Gastrocnemius medialis (tissue), 4 donors: Measurements from ENCODE around the gene OSGIN1. TPM values are rescaled to one million over a fixed set of nuclear protein-coding genes. Genes with fewer than 3 reads are reported as not detected.

Source experiments
- ATAC-seq, 2 donors: fragments of 150-250 bp; one replicate each; pipeline ENCODE4 v1.9.1; 2016
- DNase-seq, 2 donors: peaks; one replicate each; pipeline ENCODE4 v3.0.0-alpha.2; 2019
- H3K27ac ChIP-seq, 4 donors: fragments of 200-600 bp; sonication (generic); 1 replicate in 1 of 4; 2 replicates in 3 of 4; pipeline ENCODE4 v1.5.1; 2016 to 2018; ENCODE audit warnings: mild to moderate bottlenecking in 2 of 4, moderate library complexity in 1 of 4
- H3K27me3 ChIP-seq, 3 donors: fragments of 200-600 bp; sonication (generic) in 2 of 3; 1 replicate in 1 of 3; 2 replicates in 2 of 3; pipeline versions ENCODE4 v1.5.1 to v1.6.0; 2016 to 2019; ENCODE audit warnings: mild to moderate bottlenecking in 1 of 3, moderate library complexity in 1 of 3
- H3K36me3 ChIP-seq, 2 donors: fragments of 200-600 bp; sonication (generic) in 1 of 2; one replicate each; pipeline ENCODE4 v1.5.1; 2017 to 2018
- H3K4me1 ChIP-seq, 2 donors: fragments of 200-600 bp; sonication (generic) in 1 of 2; one replicate each; pipeline ENCODE4 v1.5.1; 2016 to 2017; ENCODE audit warnings: mild to moderate bottlenecking in 2 of 2
- H3K4me3 ChIP-seq, 4 donors: fragments of 200-600 bp; sonication (generic) in 3 of 4; 1 replicate in 1 of 4; 2 replicates in 3 of 4; pipeline ENCODE4 v1.5.1; 2016 to 2019; ENCODE audit warnings: mild to moderate bottlenecking in 2 of 4
- H3K9me3 ChIP-seq, 3 donors: fragments of 200-600 bp; sonication (generic) in 2 of 3; 1 replicate in 1 of 3; 2 replicates in 2 of 3; pipeline ENCODE4 v1.5.1; 2016 to 2019
- CTCF ChIP-seq, 5 experiments: fragments of 450-650 bp in 3 of 5; fragments of 200-600 bp in 2 of 5; sonication (generic) in 2 of 5; IDR thresholded peaks in 4 of 5; conservative IDR thresholded peaks in 1 of 5; 1 replicate in 4 of 5; 2 replicates in 1 of 5; pipeline ENCODE4 v1.5.1; 2016 to 2019; ENCODE audit warnings: antibody characterized with exemption in 5 of 5, mild to moderate bottlenecking in 3 of 5, moderate library complexity in 3 of 5
- POLR2A ChIP-seq, 2 donors: fragments of 450-650 bp; IDR thresholded peaks; one replicate each; pipeline ENCODE4 v1.6.1; 2017; ENCODE audit warnings: antibody characterized with exemption in 2 of 2, mild to moderate bottlenecking in 2 of 2, moderate library complexity in 2 of 2
- in situ Hi-C, 4 donors: fragments of 200-750 bp; cut with MboI; loops; one replicate each; pipeline versions ENCODE4 v1.15.0 to v1.8.0; 2017; ENCODE audit warnings: low sequenced_read_pairs in 4 of 4
- intact Hi-C: fragments of 100-400 bp; cut with DNase I; formaldehyde crosslinking; loops from one replicate; pipeline ENCODE4 v1.15.1; 2023; ENCODE audit warnings: low total_unique reads
- total RNA-seq, 4 donors: library from RNA; depleted of rRNA; stranded (reverse); fragments of >200 nt; gene quantifications; one replicate each; pipeline versions ENCODE4 v1.1.0 to v1.2.3, GENCODE V29; 2016

OSGIN1 gene
- total RNA-seq, 4 donors from 2014 or later, result 9.6 to 24.9 (median 13.2) TPM

- no peak overlapping the region for H3K4me3 ChIP-seq
- no peak overlapping the region for H3K27ac ChIP-seq
- no peaks in the 10 kb centered on the region for H3K9me3 ChIP-seq
- H3K27me3 ChIP-seq, result peaks cover 0 to 3% (median 0%) of the 10 kb centered on the region in 3 donors
- no peaks in the 10 kb centered on the region for H3K36me3 ChIP-seq
- intact Hi-C loops, result no loop called here
- no peak for DNase-seq
- ATAC-seq, result no peak
- H3K4me1 ChIP-seq, result peaks cover 4 to 11% of the 10 kb centered on the region in 2 donors
- in situ Hi-C loops, result no loop called here
- TF ChIP-seq POLR2A (IDR thresholded peaks at IDR 0.05) (no peak), CTCF (IDR thresholded peaks at IDR 0.05 in 4 of 5, conservative IDR thresholded peaks at IDR 0.05 in 1 of 5) (no peak)
Measured at GRCh38 chr16:83996481-83997252, 43.6 kb downstream of the OSGIN1 start.

- H3K27me3 ChIP-seq, result peaks cover 0 to 3% (median 0%) of the 10 kb centered on the region in 3 donors
- no peaks in the 10 kb centered on the region for H3K36me3 ChIP-seq
- no peak overlapping the region for H3K27ac ChIP-seq
- ATAC-seq (no peak), DNase-seq (no peak)
- TF ChIP-seq CTCF (IDR thresholded peaks at IDR 0.05 in 4 of 5, conservative IDR thresholded peaks at IDR 0.05 in 1 of 5) (no peak), POLR2A (IDR thresholded peaks at IDR 0.05) (no peak)
- peaks cover 0 to 2% of the 10 kb centered on the region in 2 donors for H3K4me1 ChIP-seq
- intact Hi-C loops (no loop called here), in situ Hi-C loops (no loop called here)
- H3K9me3 ChIP-seq, result no peaks in the 10 kb centered on the region
- H3K4me3 ChIP-seq, result no peak overlapping the region
Measured at GRCh38 chr16:83998091-83998490, 45.1 kb downstream of the OSGIN1 start.

GRCh38 chr16:84000989-84001642 is 48.1 kb downstream of the OSGIN1 start:
- H3K4me3 ChIP-seq, result no peak overlapping the region
- in situ Hi-C loops, result no loop called here
- ATAC-seq (no peak), DNase-seq (no peak)
- no peaks in the 10 kb centered on the region for H3K9me3 ChIP-seq
- H3K27ac ChIP-seq, result no peak overlapping the region
- no peaks in the 10 kb centered on the region for H3K36me3 ChIP-seq
- H3K27me3 ChIP-seq, result peaks cover 0 to under 1% (median 0%) of the 10 kb centered on the region in 3 donors
- no peak for TF ChIP-seq POLR2A (IDR thresholded peaks at IDR 0.05)
- TF ChIP-seq CTCF (IDR thresholded peaks at IDR 0.05 in 4 of 5, conservative IDR thresholded peaks at IDR 0.05 in 1 of 5), result no peak
- intact Hi-C loops, result no loop called here
- no peaks in the 10 kb centered on the region for H3K4me1 ChIP-seq

- Histone ChIP-seq H3K4me3 (no peak overlapping the region), H3K9me3 (no peaks in the 10 kb centered on the region), H3K27me3 (no peaks in the 10 kb centered on the region), H3K27ac (no peak overlapping the region), H3K4me1 (no peaks in the 10 kb centered on the region), H3K36me3 (no peaks in the 10 kb centered on the region)
- TF ChIP-seq POLR2A (IDR thresholded peaks at IDR 0.05) (no peak), CTCF (IDR thresholded peaks at IDR 0.05 in 4 of 5, conservative IDR thresholded peaks at IDR 0.05 in 1 of 5) (no peak)
- no peak for ATAC-seq
- intact Hi-C loops, result no loop called here
- no peak for DNase-seq
- in situ Hi-C loops, result no loop called here
Measured at GRCh38 chr16:84001726-84002125, 48.7 kb downstream of the OSGIN1 start.
